Astrocyte of the cerebellum (primary cell): ENCODE measurements around the gene KLHDC4.

Source experiments
- DNase-seq: peaks from one replicate; pipeline ENCODE4 v3.0.0-alpha.2; 2011; ENCODE audit warnings: low read depth
- H3K4me3 ChIP-seq: 2 replicates; pipeline ENCODE4 v1.5.1; 2011; ENCODE audit warnings: mild to moderate bottlenecking, low read depth, low read length, moderate library complexity
- CTCF ChIP-seq: IDR thresholded peaks from 2 replicates; pipeline ENCODE4 v1.5.1; 2012; ENCODE audit warnings: low read length, low read depth, moderate library complexity, mild to moderate bottlenecking; ENCODE audit errors: missing control alignments
- in situ Hi-C: cut with HindIII; loops from 2 replicates; pipeline ENCODE4 v1.10.0; 2017; ENCODE audit warnings: low sequenced_read_pairs

Gene KLHDC4

GRCh38 chr16:87712184-87712762, 53.5 kb downstream of the KLHDC4 start:
- in situ Hi-C loops, result no loop called here
- no peak for DNase-seq
- H3K4me3 ChIP-seq, result no peak overlapping the region
- no peak for TF ChIP-seq CTCF

GRCh38 chr16:87710887-87711286, 54.9 kb downstream of the KLHDC4 start:
- DNase-seq, result no peak
- H3K4me3 ChIP-seq, result no peak overlapping the region
- in situ Hi-C loops, result no loop called here
- no peak for TF ChIP-seq CTCF

- in situ Hi-C loops, result no loop called here
- no peak for DNase-seq
- H3K4me3 ChIP-seq, result no peak overlapping the region
- TF ChIP-seq CTCF, result no peak
Observed at GRCh38 chr16:87709677-87710076, 56.1 kb downstream of the KLHDC4 start.

- no peak for DNase-seq
- in situ Hi-C loops, result no loop called here
- TF ChIP-seq CTCF, result no peak
- H3K4me3 ChIP-seq, result no peak overlapping the region
Observed at GRCh38 chr16:87708881-87709638, 56.7 kb downstream of the KLHDC4 start.

- DNase-seq, result no peak
- TF ChIP-seq CTCF, result no peak
- in situ Hi-C loops, result no loop called here
- H3K4me3 ChIP-seq, result no peak overlapping the region
Observed at GRCh38 chr16:87707714-87708580, 57.8 kb downstream of the KLHDC4 start.

- H3K4me3 ChIP-seq, result no peak overlapping the region
- no peak for DNase-seq
- in situ Hi-C loops, result no loop called here
- no peak for TF ChIP-seq CTCF
Observed at GRCh38 chr16:87707097-87707496, 58.7 kb downstream of the KLHDC4 start.
